GM23338 (cell line): ENCODE results near the gene POU2AF3. TPM values are rescaled to one million over a fixed set of nuclear protein-coding genes. Genes with fewer than 3 reads are reported as not detected.

Source experiments
- ATAC-seq: fragments of 200-7000 bp; cut with Tn5 transposase; 3 replicates; pipeline ENCODE4 v1.9.1; 2020
- DNase-seq: peaks from one replicate; pipeline ENCODE4 v3.0.0-alpha.2; 2015; ENCODE audit warnings: low spot score
- H2AFZ ChIP-seq: fragments of 200-600 bp; sonication (generic); 2 replicates; pipeline ENCODE4 v1.8.0; 2016; ENCODE audit warnings: antibody characterized with exemption, mild to moderate bottlenecking, moderate library complexity
- H3F3A ChIP-seq: fragments of 200-600 bp; sonication (generic); replicated peaks from 2 replicates; pipeline ENCODE4 v1.8.0; 2017; ENCODE audit warnings: antibody characterized with exemption, mixed run types, low read depth
- H3K27ac ChIP-seq: fragments of 200-600 bp; sonication (generic); 2 replicates; pipeline ENCODE4 v1.6.1; 2016; ENCODE audit warnings: low read depth
- H3K27me3 ChIP-seq: fragments of 200-600 bp; sonication (generic); 2 replicates; pipeline ENCODE4 v1.8.0; 2016; ENCODE audit warnings: mild to moderate bottlenecking, mixed run types, moderate library complexity; ENCODE audit not compliant: insufficient read depth
- H3K36me3 ChIP-seq: fragments of 200-600 bp; sonication (generic); 2 replicates; pipeline ENCODE4 v1.8.0; 2016; ENCODE audit warnings: mild to moderate bottlenecking; ENCODE audit not compliant: insufficient read depth
- H3K4me1 ChIP-seq: fragments of 200-600 bp; sonication (generic); 2 replicates; pipeline ENCODE4 v1.8.0; 2016; ENCODE audit warnings: mild to moderate bottlenecking, moderate library complexity; ENCODE audit not compliant: insufficient read depth
- H3K4me2 ChIP-seq: fragments of 200-600 bp; sonication (generic); 2 replicates; pipeline ENCODE4 v1.7.1; 2017; ENCODE audit warnings: mixed run types
- H3K4me3 ChIP-seq: fragments of 200-600 bp; sonication (generic); 2 replicates; pipeline ENCODE4 v1.6.1; 2016; ENCODE audit warnings: mixed run types
- H3K79me2 ChIP-seq: fragments of 200-600 bp; sonication (generic); replicated peaks from 2 replicates; pipeline ENCODE4 v1.8.0; 2017; ENCODE audit warnings: mild to moderate bottlenecking; ENCODE audit not compliant: insufficient read depth
- H3K9me2 ChIP-seq: fragments of 200-600 bp; sonication (generic); 2 replicates; pipeline ENCODE4 v1.8.0; 2017; ENCODE audit not compliant: insufficient read depth
- H4K20me1 ChIP-seq: fragments of 200-600 bp; sonication (generic); replicated peaks from 2 replicates; pipeline ENCODE4 v1.8.0; 2017; ENCODE audit warnings: mild to moderate bottlenecking; ENCODE audit not compliant: insufficient read depth
- H3K27ac Mint-ChIP-seq: 2 replicates; pipeline ENCODE4 v1.8.0; 2020; ENCODE audit warnings: inconsistent platforms, mild to moderate bottlenecking, moderate library complexity, mixed read lengths
- H3K27me3 Mint-ChIP-seq: 3 replicates; pipeline ENCODE4 v1.8.0; 2022; ENCODE audit warnings: low read depth, mild to moderate bottlenecking, moderate library complexity, mixed read lengths, inconsistent platforms; ENCODE audit not compliant: insufficient read depth, poor library complexity
- H3K36me3 Mint-ChIP-seq: 3 replicates; pipeline ENCODE4 v1.8.0; 2021; ENCODE audit warnings: low read depth, mild to moderate bottlenecking, inconsistent platforms, moderate library complexity, mixed read lengths
- H3K4me1 Mint-ChIP-seq: 3 replicates; pipeline ENCODE4 v1.8.0; 2020; ENCODE audit warnings: mild to moderate bottlenecking, inconsistent platforms, mixed read lengths
- H3K4me3 Mint-ChIP-seq: 3 replicates; pipeline ENCODE4 v1.8.0; 2021; ENCODE audit warnings: moderate library complexity, mild to moderate bottlenecking, inconsistent platforms, mixed read lengths
- H3K9me3 Mint-ChIP-seq: 3 replicates; pipeline ENCODE4 v1.8.0; 2020; ENCODE audit warnings: moderate library complexity, mild to moderate bottlenecking, inconsistent platforms, mixed read lengths
- CREB1 ChIP-seq: fragments of 250-450 bp; sonication (Bioruptor Pico); IDR thresholded peaks from 2 replicates; pipeline ENCODE4 v1.5.0; 2020; ENCODE audit warnings: low read depth, mild to moderate bottlenecking, moderate library complexity
- NANOG ChIP-seq: IDR thresholded peaks from 2 replicates; pipeline ENCODE4 v1.6.1; 2016; ENCODE audit warnings: antibody characterized with exemption, borderline replicate concordance
- polyA plus RNA-seq: library from polyadenylated mRNA; unstranded; fragments of >200 nt; fragmentation: Nextera tagmentation; extraction: Ambion mirVana; gene quantifications from 2 replicates; pipeline ENCODE4 v1.2.1, GENCODE V29; 2016
- total RNA-seq: library from RNA; depleted of rRNA; stranded (reverse); fragments of >200 nt; shearing (Covaris generic); gene quantifications from 2 replicates; pipeline ENCODE4 v1.2.3, GENCODE V29; 2014
- TF ChIP-seq, protein P1 (sequence below): fragments of 250-450 bp; sonication (Bioruptor Pico); IDR thresholded peaks from 2 replicates; pipeline ENCODE4 v1.5.0; 2020; ENCODE audit warnings: mild to moderate bottlenecking, moderate library complexity
- TF ChIP-seq, protein P2 (sequence below): IDR thresholded peaks from one replicate; pipeline ENCODE4 v1.6.1; 2018; ENCODE audit warnings: antibody characterized with exemption; ENCODE audit not compliant: unreplicated experiment

POU2AF3 gene
- total and polyA plus RNA-seq, 2 experiments from 2014 or later, result 2.7 to 3.4 TPM

DNA sequence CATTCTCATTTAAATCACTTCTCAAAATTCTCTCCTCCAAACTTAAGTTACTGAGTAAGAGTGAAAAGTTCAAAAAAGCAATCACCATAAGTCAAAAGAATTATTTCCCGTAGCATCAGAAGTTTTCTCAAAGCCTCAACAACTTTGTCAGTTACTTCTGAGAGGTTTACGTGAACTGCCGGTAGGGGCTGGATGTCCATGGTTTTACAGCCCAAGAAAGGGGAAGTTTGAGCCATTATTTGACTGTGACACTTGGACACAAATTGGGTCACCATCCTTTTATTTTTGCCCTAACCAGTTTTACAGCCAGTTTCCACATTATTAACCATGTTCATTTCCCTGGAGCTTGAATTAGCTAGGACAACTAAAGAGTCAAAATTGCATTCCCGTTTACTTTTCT, 7.5 kb downstream of the POU2AF3 start (continued):
- TF ChIP-seq, protein P1, sequence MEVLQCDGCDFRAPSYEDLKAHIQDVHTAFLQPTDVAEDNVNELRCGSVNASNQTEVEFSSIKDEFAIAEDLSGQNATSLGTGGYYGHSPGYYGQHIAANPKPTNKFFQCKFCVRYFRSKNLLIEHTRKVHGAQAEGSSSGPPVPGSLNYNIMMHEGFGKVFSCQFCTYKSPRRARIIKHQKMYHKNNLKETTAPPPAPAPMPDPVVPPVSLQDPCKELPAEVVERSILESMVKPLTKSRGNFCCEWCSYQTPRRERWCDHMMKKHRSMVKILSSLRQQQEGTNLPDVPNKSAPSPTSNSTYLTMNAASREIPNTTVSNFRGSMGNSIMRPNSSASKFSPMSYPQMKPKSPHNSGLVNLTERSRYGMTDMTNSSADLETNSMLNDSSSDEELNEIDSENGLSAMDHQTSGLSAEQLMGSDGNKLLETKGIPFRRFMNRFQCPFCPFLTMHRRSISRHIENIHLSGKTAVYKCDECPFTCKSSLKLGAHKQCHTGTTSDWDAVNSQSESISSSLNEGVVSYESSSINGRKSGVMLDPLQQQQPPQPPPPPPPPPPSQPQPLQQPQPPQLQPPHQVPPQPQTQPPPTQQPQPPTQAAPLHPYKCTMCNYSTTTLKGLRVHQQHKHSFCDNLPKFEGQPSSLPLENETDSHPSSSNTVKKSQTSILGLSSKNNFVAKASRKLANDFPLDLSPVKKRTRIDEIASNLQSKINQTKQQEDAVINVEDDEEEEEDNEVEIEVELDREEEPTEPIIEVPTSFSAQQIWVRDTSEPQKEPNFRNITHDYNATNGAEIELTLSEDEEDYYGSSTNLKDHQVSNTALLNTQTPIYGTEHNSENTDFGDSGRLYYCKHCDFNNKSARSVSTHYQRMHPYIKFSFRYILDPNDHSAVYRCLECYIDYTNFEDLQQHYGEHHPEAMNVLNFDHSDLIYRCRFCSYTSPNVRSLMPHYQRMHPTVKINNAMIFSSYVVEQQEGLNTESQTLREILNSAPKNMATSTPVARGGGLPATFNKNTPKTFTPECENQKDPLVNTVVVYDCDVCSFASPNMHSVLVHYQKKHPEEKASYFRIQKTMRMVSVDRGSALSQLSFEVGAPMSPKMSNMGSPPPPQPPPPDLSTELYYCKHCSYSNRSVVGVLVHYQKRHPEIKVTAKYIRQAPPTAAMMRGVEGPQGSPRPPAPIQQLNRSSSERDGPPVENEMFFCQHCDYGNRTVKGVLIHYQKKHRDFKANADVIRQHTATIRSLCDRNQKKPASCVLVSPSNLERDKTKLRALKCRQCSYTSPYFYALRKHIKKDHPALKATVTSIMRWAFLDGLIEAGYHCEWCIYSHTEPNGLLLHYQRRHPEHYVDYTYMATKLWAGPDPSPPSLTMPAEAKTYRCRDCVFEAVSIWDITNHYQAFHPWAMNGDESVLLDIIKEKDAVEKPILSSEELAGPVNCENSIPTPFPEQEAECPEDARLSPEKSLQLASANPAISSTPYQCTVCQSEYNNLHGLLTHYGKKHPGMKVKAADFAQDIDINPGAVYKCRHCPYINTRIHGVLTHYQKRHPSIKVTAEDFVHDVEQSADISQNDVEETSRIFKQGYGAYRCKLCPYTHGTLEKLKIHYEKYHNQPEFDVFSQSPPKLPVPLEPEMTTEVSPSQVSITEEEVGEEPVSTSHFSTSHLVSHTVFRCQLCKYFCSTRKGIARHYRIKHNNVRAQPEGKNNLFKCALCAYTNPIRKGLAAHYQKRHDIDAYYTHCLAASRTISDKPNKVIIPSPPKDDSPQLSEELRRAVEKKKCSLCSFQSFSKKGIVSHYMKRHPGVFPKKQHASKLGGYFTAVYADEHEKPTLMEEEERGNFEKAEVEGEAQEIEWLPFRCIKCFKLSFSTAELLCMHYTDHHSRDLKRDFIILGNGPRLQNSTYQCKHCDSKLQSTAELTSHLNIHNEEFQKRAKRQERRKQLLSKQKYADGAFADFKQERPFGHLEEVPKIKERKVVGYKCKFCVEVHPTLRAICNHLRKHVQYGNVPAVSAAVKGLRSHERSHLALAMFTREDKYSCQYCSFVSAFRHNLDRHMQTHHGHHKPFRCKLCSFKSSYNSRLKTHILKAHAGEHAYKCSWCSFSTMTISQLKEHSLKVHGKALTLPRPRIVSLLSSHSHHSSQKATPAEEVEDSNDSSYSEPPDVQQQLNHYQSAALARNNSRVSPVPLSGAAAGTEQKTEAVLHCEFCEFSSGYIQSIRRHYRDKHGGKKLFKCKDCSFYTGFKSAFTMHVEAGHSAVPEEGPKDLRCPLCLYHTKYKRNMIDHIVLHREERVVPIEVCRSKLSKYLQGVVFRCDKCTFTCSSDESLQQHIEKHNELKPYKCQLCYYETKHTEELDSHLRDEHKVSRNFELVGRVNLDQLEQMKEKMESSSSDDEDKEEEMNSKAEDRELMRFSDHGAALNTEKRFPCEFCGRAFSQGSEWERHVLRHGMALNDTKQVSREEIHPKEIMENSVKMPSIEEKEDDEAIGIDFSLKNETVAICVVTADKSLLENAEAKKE (CRISPR knock-in tag), result no peak
- TF ChIP-seq, protein P2, sequence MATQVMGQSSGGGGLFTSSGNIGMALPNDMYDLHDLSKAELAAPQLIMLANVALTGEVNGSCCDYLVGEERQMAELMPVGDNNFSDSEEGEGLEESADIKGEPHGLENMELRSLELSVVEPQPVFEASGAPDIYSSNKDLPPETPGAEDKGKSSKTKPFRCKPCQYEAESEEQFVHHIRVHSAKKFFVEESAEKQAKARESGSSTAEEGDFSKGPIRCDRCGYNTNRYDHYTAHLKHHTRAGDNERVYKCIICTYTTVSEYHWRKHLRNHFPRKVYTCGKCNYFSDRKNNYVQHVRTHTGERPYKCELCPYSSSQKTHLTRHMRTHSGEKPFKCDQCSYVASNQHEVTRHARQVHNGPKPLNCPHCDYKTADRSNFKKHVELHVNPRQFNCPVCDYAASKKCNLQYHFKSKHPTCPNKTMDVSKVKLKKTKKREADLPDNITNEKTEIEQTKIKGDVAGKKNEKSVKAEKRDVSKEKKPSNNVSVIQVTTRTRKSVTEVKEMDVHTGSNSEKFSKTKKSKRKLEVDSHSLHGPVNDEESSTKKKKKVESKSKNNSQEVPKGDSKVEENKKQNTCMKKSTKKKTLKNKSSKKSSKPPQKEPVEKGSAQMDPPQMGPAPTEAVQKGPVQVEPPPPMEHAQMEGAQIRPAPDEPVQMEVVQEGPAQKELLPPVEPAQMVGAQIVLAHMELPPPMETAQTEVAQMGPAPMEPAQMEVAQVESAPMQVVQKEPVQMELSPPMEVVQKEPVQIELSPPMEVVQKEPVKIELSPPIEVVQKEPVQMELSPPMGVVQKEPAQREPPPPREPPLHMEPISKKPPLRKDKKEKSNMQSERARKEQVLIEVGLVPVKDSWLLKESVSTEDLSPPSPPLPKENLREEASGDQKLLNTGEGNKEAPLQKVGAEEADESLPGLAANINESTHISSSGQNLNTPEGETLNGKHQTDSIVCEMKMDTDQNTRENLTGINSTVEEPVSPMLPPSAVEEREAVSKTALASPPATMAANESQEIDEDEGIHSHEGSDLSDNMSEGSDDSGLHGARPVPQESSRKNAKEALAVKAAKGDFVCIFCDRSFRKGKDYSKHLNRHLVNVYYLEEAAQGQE, result no peak
- no peak for TF ChIP-seq CREB1 (CRISPR knock-in tag)

DNA sequence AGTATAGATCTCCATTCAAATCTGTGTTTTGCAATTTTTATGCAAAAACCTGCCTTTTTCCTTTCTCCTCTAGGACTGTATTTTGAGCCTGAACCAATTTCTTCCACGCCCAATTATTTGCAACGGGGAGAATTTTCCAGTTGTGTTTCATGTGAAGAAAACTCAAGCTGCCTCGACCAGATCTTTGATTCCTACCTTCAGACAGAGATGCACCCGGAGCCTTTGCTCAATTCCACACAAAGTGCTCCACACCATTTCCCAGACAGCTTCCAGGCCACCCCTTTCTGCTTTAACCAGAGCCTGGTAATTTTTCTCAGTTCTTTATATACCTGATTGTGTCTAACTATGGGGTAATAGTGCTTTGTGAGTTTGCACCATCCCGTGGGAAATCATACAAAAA, 8.0 kb downstream of the POU2AF3 start:
- H3K9me3 Mint-ChIP-seq, result no peaks in the 10 kb centered on the region
- no peaks in the 10 kb centered on the region for H4K20me1 ChIP-seq
- H3K27me3 Mint-ChIP-seq, result peaks cover 7% of the 10 kb centered on the region
- DNase-seq (no peak), ATAC-seq (no peak)
- peaks cover 2% of the 10 kb centered on the region; the same call in 1 of the 2 replicates for H3K27me3 ChIP-seq
- H3K4me2 ChIP-seq, result no peak overlapping the region
- no peak overlapping the region for H3K4me3 Mint-ChIP-seq
- no peak overlapping the region for H3K4me3 ChIP-seq
- peaks cover 10% of the 10 kb centered on the region for H3K4me1 ChIP-seq
- no peak overlapping the region for H2AFZ ChIP-seq
- no peak overlapping the region for H3K27ac ChIP-seq
- H3K9me2 ChIP-seq, result no peaks in the 10 kb centered on the region
- H3K36me3 Mint-ChIP-seq, result no peaks in the 10 kb centered on the region
- H3K27ac Mint-ChIP-seq, result no peak overlapping the region
- 0 out of 2 replicates have a peak, but pooled peaks cover 5% of the 10 kb centered on the region for H3F3A ChIP-seq
- no peaks in the 10 kb centered on the region for H3K79me2 ChIP-seq
- peaks cover 23% of the 10 kb centered on the region for H3K4me1 Mint-ChIP-seq
- no peaks in the 10 kb centered on the region for H3K36me3 ChIP-seq
- no peak for TF ChIP-seq NANOG
- TF ChIP-seq, protein P1 (CRISPR knock-in tag), result no peak
